CD4-positive, alpha-beta memory T cell (primary cell): ENCODE results near the gene TMEM163. TPM values are rescaled to one million over a fixed set of nuclear protein-coding genes. Genes with fewer than 3 reads are reported as not detected.
A peak's percentile ranks its signal among the peaks of the same experiment; 100 is the strongest.

Experiments
- CTCF ChIA-PET: fragments of 350-600 bp; sonication (Branson Sonifier 250); formaldehyde crosslinking; loops from one replicate; lab custom pipeline; 2021; ENCODE audit warnings: inconsistent platforms; ENCODE audit not compliant: partially characterized antibody; lab: Charles Lee
- POLR2A ChIA-PET: fragments of 350-600 bp; sonication (Branson Sonifier 250); formaldehyde crosslinking; loops from one replicate; lab custom pipeline; 2021; ENCODE audit not compliant: partially characterized antibody; lab: Charles Lee
- DNase-seq, 5 donors: peaks; one replicate each; pipeline versions ENCODE4 v3.0.0 to v3.0.0-alpha.2; 2020 to 2022; ENCODE audit warnings: mixed read lengths in 1 of 5
- H3K27ac ChIP-seq: one replicate; pipeline ENCODE4 v1.7.0; 2013; ENCODE audit warnings: low read depth, low read length
- H3K27me3 ChIP-seq: 2 replicates; pipeline ENCODE4 v1.7.0; 2013; ENCODE audit warnings: mild to moderate bottlenecking, low read length, moderate library complexity; ENCODE audit not compliant: insufficient read depth
- H3K36me3 ChIP-seq: 2 replicates; pipeline ENCODE4 v1.7.0; 2013; ENCODE audit warnings: mild to moderate bottlenecking, low read length, moderate library complexity; ENCODE audit not compliant: insufficient read depth
- H3K4me1 ChIP-seq: 2 replicates; pipeline ENCODE4 v1.7.0; 2013; ENCODE audit warnings: mild to moderate bottlenecking, low read length, moderate library complexity; ENCODE audit not compliant: insufficient read depth
- H3K4me3 ChIP-seq, 2 donors: one replicate each; pipeline ENCODE4 v1.7.0; 2013; ENCODE audit warnings: low read length in 2 of 2, mild to moderate bottlenecking in 1 of 2
- H3K9me3 ChIP-seq, 2 donors: one replicate each; pipeline ENCODE4 v1.7.0; 2013; ENCODE audit warnings: low read length in 2 of 2, control low read depth in 1 of 2; ENCODE audit not compliant: control insufficient read depth in 1 of 2
- H3K27ac Mint-ChIP-seq, 7 donors: one replicate each; pipeline ENCODE4 v1.8.0; 2020 to 2021; ENCODE audit warnings: mixed read lengths in 7 of 7, mild to moderate bottlenecking in 6 of 7, inconsistent platforms in 3 of 7, moderate library complexity in 3 of 7
- H3K27me3 Mint-ChIP-seq, 2 donors: one replicate each; pipeline ENCODE4 v1.8.0; 2020 to 2021; ENCODE audit warnings: mixed read lengths in 2 of 2
- H3K36me3 Mint-ChIP-seq, 2 donors: one replicate each; pipeline ENCODE4 v1.8.0; 2020 to 2021; ENCODE audit warnings: mixed read lengths in 2 of 2, inconsistent platforms in 1 of 2, mild to moderate bottlenecking in 1 of 2
- H3K4me1 Mint-ChIP-seq, 4 donors: one replicate each; pipeline ENCODE4 v1.8.0; 2020 to 2021; ENCODE audit warnings: mixed read lengths in 4 of 4, mild to moderate bottlenecking in 1 of 4
- H3K4me3 Mint-ChIP-seq, 8 donors: one replicate each; pipeline ENCODE4 v1.8.0; 2020 to 2021; ENCODE audit warnings: mixed read lengths in 8 of 8, mild to moderate bottlenecking in 7 of 8, moderate library complexity in 6 of 8, inconsistent platforms in 3 of 8
- H3K9me3 Mint-ChIP-seq, 8 donors: one replicate each; pipeline ENCODE4 v1.8.0; 2020 to 2021; ENCODE audit warnings: mixed read lengths in 8 of 8, mild to moderate bottlenecking in 5 of 8, inconsistent platforms in 3 of 8, moderate library complexity in 1 of 8
- intact Hi-C: fragments of 100-400 bp; cut with micrococcal nuclease; formaldehyde crosslinking; loops from one replicate; pipeline ENCODE4 v1.15.1; 2023
- polyA plus RNA-seq, 2 donors: library from polyadenylated mRNA; unstranded; fragments of 300-500 nt; fragmentation: Illumina TruSeq; gene quantifications; one replicate each; pipeline ENCODE4 v1.2.3, GENCODE V29; 2021
- total RNA-seq, 2 experiments: library from RNA; stranded (reverse); gene quantifications; one replicate each; pipeline ENCODE4 v1.2.3, GENCODE V29; 2021

TMEM163 gene
- total and polyA plus RNA-seq, 4 experiments from 2014 or later, result 0.47 TPM; not detected in 3

GRCh38 chr2:134457765-134458472 lies 260.9 kb downstream of the TMEM163 start:
- H3K36me3 Mint-ChIP-seq, result peaks cover 5 to 19% of the 10 kb centered on the region in 2 donors
- no peak overlapping the region for H3K27ac ChIP-seq
- H3K27me3 Mint-ChIP-seq, result no peaks in the 10 kb centered on the region
- H3K9me3 Mint-ChIP-seq, result peaks cover 0 to 4% (median 0%) of the 10 kb centered on the region in 8 donors
- no peaks in the 10 kb centered on the region for H3K27me3 ChIP-seq
- H3K9me3 ChIP-seq, result no peaks in the 10 kb centered on the region
- H3K4me3 ChIP-seq, result no peak overlapping the region
- H3K36me3 ChIP-seq, result no peaks in the 10 kb centered on the region
- no peak for DNase-seq
- intact Hi-C loops, result no loop called here
- no peak overlapping the region for H3K4me3 Mint-ChIP-seq
- CTCF ChIA-PET, result no interaction called here
- no peaks in the 10 kb centered on the region for H3K4me1 Mint-ChIP-seq
- H3K4me1 ChIP-seq, result no peaks in the 10 kb centered on the region
- POLR2A ChIA-PET, result no interaction called here
- H3K27ac Mint-ChIP-seq, result peak overlapping the region in 1 of 7 donors; percentile 29

- H3K36me3 ChIP-seq, result no peaks in the 10 kb centered on the region
- Mint-ChIP-seq H3K27me3 (no peaks in the 10 kb centered on the region), H3K9me3 (peaks cover 0 to 4% (median 0%) of the 10 kb centered on the region in 8 donors), H3K4me3 (no peak overlapping the region), H3K4me1 (no peaks in the 10 kb centered on the region), H3K27ac (peak overlapping the region in 1 of 7 donors; percentile 47), H3K36me3 (peaks cover 5 to 19% of the 10 kb centered on the region in 2 donors)
- DNase-seq, result no peak
- no peak overlapping the region for H3K27ac ChIP-seq
- no peaks in the 10 kb centered on the region for H3K9me3 ChIP-seq
- H3K4me3 ChIP-seq, result no peak overlapping the region
- POLR2A ChIA-PET, result no interaction called here
- CTCF ChIA-PET, result no interaction called here
- no peaks in the 10 kb centered on the region for H3K4me1 ChIP-seq
- intact Hi-C loops, result no loop called here
- no peaks in the 10 kb centered on the region for H3K27me3 ChIP-seq
These were observed 261.4 kb downstream of the TMEM163 start for GRCh38 chr2:134457353-134457752.

GRCh38 chr2:134455426-134455825 lies 263.4 kb downstream of the TMEM163 start:
- CTCF ChIA-PET, result interaction anchor here (2.1 kb wide), 1 partner anchor 337 kb away, joined by 8 read pairs; no protein-coding TSS in a partner anchor
- Mint-ChIP-seq H3K36me3 (peaks cover 13 to 30% of the 10 kb centered on the region in 2 donors), H3K4me1 (peaks cover 0 to 10% (median 0%) of the 10 kb centered on the region in 4 donors), H3K9me3 (peaks cover 0 to 4% (median 0%) of the 10 kb centered on the region in 8 donors), H3K4me3 (peak overlapping the region in 1 of 8 donors; percentile 17), H3K27me3 (no peaks in the 10 kb centered on the region), H3K27ac (peak overlapping the region in 1 of 7 donors; percentile 36)
- Histone ChIP-seq H3K36me3 (no peaks in the 10 kb centered on the region), H3K27me3 (no peaks in the 10 kb centered on the region), H3K4me3 (no peak overlapping the region), H3K9me3 (no peaks in the 10 kb centered on the region), H3K27ac (no peak overlapping the region), H3K4me1 (no peaks in the 10 kb centered on the region)
- POLR2A ChIA-PET, result interaction anchor here (1.3 kb wide), 1 partner anchor 335 kb away, joined by 4 read pairs; no protein-coding TSS in a partner anchor
- intact Hi-C loops, result no loop called here
- no peak for DNase-seq

- no peaks in the 10 kb centered on the region for H3K4me1 ChIP-seq
- Mint-ChIP-seq H3K9me3 (peaks cover 0 to 4% (median 0%) of the 10 kb centered on the region in 8 donors), H3K4me3 (peak overlapping the region in 1 of 8 donors; percentile 17), H3K36me3 (peaks cover 16 to 35% of the 10 kb centered on the region in 2 donors), H3K27ac (peak overlapping the region in 1 of 7 donors; percentile 46), H3K4me1 (peaks cover 0 to 15% (median 0%) of the 10 kb centered on the region in 4 donors), H3K27me3 (no peaks in the 10 kb centered on the region)
- H3K27me3 ChIP-seq, result no peaks in the 10 kb centered on the region
- intact Hi-C loops, result no loop called here
- no peaks in the 10 kb centered on the region for H3K9me3 ChIP-seq
- CTCF ChIA-PET, result interaction anchor here (2.1 to 5.6 kb wide), 2 partner anchors 13 to 337 kb away, joined by 8 to 28 read pairs; no protein-coding TSS in a partner anchor
- no peak for DNase-seq
- no peak overlapping the region for H3K4me3 ChIP-seq
- no peak overlapping the region for H3K27ac ChIP-seq
- POLR2A ChIA-PET, result interaction anchor here (1.3 kb wide), 1 partner anchor 335 kb away, joined by 4 read pairs; no protein-coding TSS in a partner anchor
- no peaks in the 10 kb centered on the region for H3K36me3 ChIP-seq
These were observed 263.9 kb downstream of the TMEM163 start for GRCh38 chr2:134454931-134455330.

GRCh38 chr2:134454426-134454825 lies 264.4 kb downstream of the TMEM163 start:
- Histone ChIP-seq H3K4me1 (no peaks in the 10 kb centered on the region), H3K4me3 (no peak overlapping the region), H3K27ac (no peak overlapping the region), H3K9me3 (no peaks in the 10 kb centered on the region), H3K27me3 (no peaks in the 10 kb centered on the region), H3K36me3 (no peaks in the 10 kb centered on the region)
- no peak for DNase-seq
- ChIA-PET CTCF (interaction anchor here (0.7 to 5.6 kb wide), 3 partner anchors 13 to 358 kb away, joined by 3 to 28 read pairs (median 8); no protein-coding TSS in a partner anchor), POLR2A (interaction anchor here (1.3 kb wide), 1 partner anchor 334 kb away, joined by 4 read pairs; no protein-coding TSS in a partner anchor)
- Mint-ChIP-seq H3K4me3 (no peak overlapping the region), H3K27ac (peak overlapping the region in 2 of 7 donors; percentile 46 to 73), H3K27me3 (no peaks in the 10 kb centered on the region), H3K4me1 (peaks cover 0 to 15% (median 0%) of the 10 kb centered on the region in 4 donors), H3K9me3 (peaks cover 0 to 4% (median 0%) of the 10 kb centered on the region in 8 donors), H3K36me3 (peaks cover 18 to 39% of the 10 kb centered on the region in 2 donors)
- intact Hi-C loops, result no loop called here

GRCh38 chr2:134453973-134454372 lies 264.8 kb downstream of the TMEM163 start:
- intact Hi-C loops, result no loop called here
- Mint-ChIP-seq H3K36me3 (peaks cover 18 to 42% of the 10 kb centered on the region in 2 donors), H3K27ac (no peak overlapping the region)

GRCh38 chr2:134453476-134453875 lies 265.3 kb downstream of the TMEM163 start:
- Mint-ChIP-seq H3K27me3 (no peaks in the 10 kb centered on the region), H3K4me3 (no peak overlapping the region), H3K9me3 (peaks cover 0 to 4% (median 0%) of the 10 kb centered on the region in 8 donors), H3K4me1 (peaks cover 0 to 15% (median 0%) of the 10 kb centered on the region in 4 donors), H3K27ac (no peak overlapping the region), H3K36me3 (peaks cover 22 to 47% of the 10 kb centered on the region in 2 donors)
- no peaks in the 10 kb centered on the region for H3K9me3 ChIP-seq
- H3K36me3 ChIP-seq, result peaks cover 2% of the 10 kb centered on the region
- ChIA-PET POLR2A (no interaction called here), CTCF (interaction anchor here (1.0 to 5.6 kb wide), 3 partner anchors 12 to 41 kb away, joined by 4 to 28 read pairs (median 5); no protein-coding TSS in a partner anchor)
- H3K27ac ChIP-seq, result no peak overlapping the region
- DNase-seq, result no peak
- no peaks in the 10 kb centered on the region for H3K4me1 ChIP-seq
- H3K4me3 ChIP-seq, result no peak overlapping the region
- no peaks in the 10 kb centered on the region for H3K27me3 ChIP-seq
- intact Hi-C loops, result no loop called here

More at GRCh38 chr2:134453973-134454372, 264.8 kb downstream of the TMEM163 start:
- H3K27me3 Mint-ChIP-seq, result no peaks in the 10 kb centered on the region
- ChIA-PET POLR2A (no interaction called here), CTCF (interaction anchor here (0.7 to 5.6 kb wide), 4 partner anchors 12 to 357 kb away, joined by 3 to 28 read pairs (median 6); no protein-coding TSS in a partner anchor)
- Histone ChIP-seq H3K27ac (no peak overlapping the region), H3K27me3 (no peaks in the 10 kb centered on the region), H3K4me1 (no peaks in the 10 kb centered on the region), H3K9me3 (no peaks in the 10 kb centered on the region), H3K36me3 (no peaks in the 10 kb centered on the region), H3K4me3 (no peak overlapping the region)
- H3K9me3 Mint-ChIP-seq, result peaks cover 0 to 4% (median 0%) of the 10 kb centered on the region in 8 donors
- H3K4me3 Mint-ChIP-seq, result no peak overlapping the region
- DNase-seq, result no peak
- H3K4me1 Mint-ChIP-seq, result peaks cover 0 to 15% (median 0%) of the 10 kb centered on the region in 4 donors
